Nephron (organoid): ENCODE results near the gene DNMT3A.

Experiments
- H3K27ac Mint-ChIP-seq, 3 experiments: 2 replicates each; pipeline ENCODE4 v1.8.0; 2020; ENCODE audit warnings: mixed read lengths in 3 of 3, mild to moderate bottlenecking in 2 of 3, moderate library complexity in 1 of 3
- H3K27me3 Mint-ChIP-seq: 2 replicates; pipeline ENCODE4 v1.8.0; 2021; ENCODE audit warnings: low read depth, mild to moderate bottlenecking, moderate library complexity, mixed read lengths
- H3K36me3 Mint-ChIP-seq: 2 replicates; pipeline ENCODE4 v1.8.0; 2020; ENCODE audit warnings: low read depth, mixed read lengths
- H3K4me1 Mint-ChIP-seq: 2 replicates; pipeline ENCODE4 v1.8.0; 2020; ENCODE audit warnings: mixed read lengths
- H3K4me3 Mint-ChIP-seq, 3 experiments: 2 replicates each; pipeline ENCODE4 v1.8.0; 2020; ENCODE audit warnings: mild to moderate bottlenecking in 3 of 3, mixed read lengths in 3 of 3, moderate library complexity in 2 of 3
- H3K9me3 Mint-ChIP-seq: 2 replicates; pipeline ENCODE4 v1.8.0; 2020; ENCODE audit warnings: mixed read lengths
- TF ChIP-seq, protein P1 (sequence below), 3 experiments: fragments of 200-600 bp; sonication (generic); IDR thresholded peaks; one replicate each; pipeline ENCODE4 v1.5.0; 2021; ENCODE audit warnings: antibody characterized with exemption in 3 of 3; ENCODE audit not compliant: unreplicated experiment in 3 of 3

Gene DNMT3A

DNA sequence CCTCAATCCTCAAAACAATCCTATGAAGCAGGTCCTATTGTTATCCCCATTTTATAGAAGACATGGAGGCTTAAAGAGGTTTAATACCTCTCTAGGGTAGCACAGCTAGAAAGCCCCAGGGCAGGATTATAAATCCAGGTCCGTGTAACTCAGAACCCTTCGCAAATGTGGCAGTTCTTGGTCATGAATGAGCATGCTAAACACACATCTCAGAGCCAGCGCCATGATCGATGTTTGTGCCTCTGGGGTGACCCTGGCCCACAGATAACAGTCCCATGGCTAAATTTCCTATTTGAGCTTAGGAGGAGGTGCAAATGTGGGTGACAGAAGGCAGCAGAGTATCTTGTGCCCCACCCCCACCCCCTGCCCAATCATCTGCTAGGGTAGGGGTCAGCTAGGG, 17.5 kb downstream of the DNMT3A start:
- H3K4me3 Mint-ChIP-seq, result no peak overlapping the region
- TF ChIP-seq, protein P1, sequence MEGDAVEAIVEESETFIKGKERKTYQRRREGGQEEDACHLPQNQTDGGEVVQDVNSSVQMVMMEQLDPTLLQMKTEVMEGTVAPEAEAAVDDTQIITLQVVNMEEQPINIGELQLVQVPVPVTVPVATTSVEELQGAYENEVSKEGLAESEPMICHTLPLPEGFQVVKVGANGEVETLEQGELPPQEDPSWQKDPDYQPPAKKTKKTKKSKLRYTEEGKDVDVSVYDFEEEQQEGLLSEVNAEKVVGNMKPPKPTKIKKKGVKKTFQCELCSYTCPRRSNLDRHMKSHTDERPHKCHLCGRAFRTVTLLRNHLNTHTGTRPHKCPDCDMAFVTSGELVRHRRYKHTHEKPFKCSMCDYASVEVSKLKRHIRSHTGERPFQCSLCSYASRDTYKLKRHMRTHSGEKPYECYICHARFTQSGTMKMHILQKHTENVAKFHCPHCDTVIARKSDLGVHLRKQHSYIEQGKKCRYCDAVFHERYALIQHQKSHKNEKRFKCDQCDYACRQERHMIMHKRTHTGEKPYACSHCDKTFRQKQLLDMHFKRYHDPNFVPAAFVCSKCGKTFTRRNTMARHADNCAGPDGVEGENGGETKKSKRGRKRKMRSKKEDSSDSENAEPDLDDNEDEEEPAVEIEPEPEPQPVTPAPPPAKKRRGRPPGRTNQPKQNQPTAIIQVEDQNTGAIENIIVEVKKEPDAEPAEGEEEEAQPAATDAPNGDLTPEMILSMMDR (IDR thresholded peaks at IDR 0.05; ENCODE audit: unreplicated experiment in 3 of 3), result no peak
- H3K36me3 Mint-ChIP-seq, result peaks cover 42% of the 10 kb centered on the region
- no peaks in the 10 kb centered on the region for H3K27me3 Mint-ChIP-seq
- H3K27ac Mint-ChIP-seq, result peak overlapping the region in 1 of 3 experiments; percentile 17
- H3K9me3 Mint-ChIP-seq, result peaks cover 17% of the 10 kb centered on the region
- peaks cover 29% of the 10 kb centered on the region for H3K4me1 Mint-ChIP-seq

DNA sequence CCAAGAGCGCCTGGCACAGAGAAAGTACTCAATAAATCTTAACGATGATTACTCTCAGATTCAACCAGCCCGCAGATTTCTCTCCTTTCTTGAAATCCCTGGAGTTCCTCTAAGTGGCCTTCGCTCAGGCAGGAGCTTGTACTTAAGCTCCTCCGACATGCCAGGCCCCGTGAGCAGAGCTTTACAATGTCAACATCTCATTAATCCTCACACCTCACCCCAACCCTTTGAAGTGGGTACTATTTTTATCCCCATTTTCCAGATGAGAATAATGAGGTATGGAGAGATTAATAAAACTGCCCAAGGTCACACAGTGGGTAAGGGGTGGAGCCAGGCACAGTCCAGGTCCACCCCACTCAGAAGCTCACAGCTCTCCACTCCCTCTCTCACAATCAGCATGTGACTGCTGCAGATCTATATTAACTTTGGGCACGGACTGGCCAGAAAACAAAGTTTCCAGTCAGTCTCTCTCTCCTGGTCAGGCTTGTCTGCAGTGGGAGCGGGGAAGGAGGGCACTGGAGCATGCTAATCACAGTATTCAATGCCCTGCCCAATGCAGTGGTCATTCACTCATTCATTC, 18.0 kb downstream of the DNMT3A start:
- Mint-ChIP-seq H3K36me3 (peaks cover 42% of the 10 kb centered on the region), H3K27ac (peak overlapping the region in 1 of 3 experiments; percentile 17), H3K27me3 (no peaks in the 10 kb centered on the region), H3K4me1 (peaks cover 26% of the 10 kb centered on the region), H3K9me3 (peaks cover 17% of the 10 kb centered on the region), H3K4me3 (no peak overlapping the region)
- TF ChIP-seq, protein P1 (IDR thresholded peaks at IDR 0.05; ENCODE audit: unreplicated experiment in 3 of 3), result no peak

DNA sequence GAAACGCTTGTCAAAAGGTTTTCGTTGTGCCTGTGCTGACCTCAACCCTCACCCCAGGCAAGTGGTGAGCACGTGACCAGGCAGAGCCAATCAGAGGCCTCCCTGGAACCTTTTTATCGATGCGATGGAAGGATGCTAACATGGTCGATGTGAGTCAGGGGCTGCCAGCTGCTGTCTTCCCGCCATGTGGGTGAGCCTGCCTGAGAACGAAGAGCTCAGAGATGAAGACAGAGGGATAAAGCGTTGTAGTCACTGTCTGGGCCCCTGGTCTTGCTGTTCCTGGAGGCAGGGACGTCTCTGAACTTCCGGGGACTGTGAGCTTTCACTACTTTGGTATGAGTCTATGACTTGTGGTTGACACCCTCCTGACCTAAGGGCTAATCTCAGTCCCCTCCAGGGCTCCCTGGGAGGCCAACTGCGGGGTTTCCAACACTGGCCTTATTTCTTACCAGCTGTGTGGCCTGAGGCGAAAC, 18.6 kb downstream of the DNMT3A start:
- Mint-ChIP-seq H3K27ac (peak overlapping the region in 1 of 3 experiments; percentile 1), H3K36me3 (peaks cover 38% of the 10 kb centered on the region), H3K9me3 (peaks cover 17% of the 10 kb centered on the region), H3K27me3 (no peaks in the 10 kb centered on the region), H3K4me3 (no peak overlapping the region), H3K4me1 (peaks cover 26% of the 10 kb centered on the region)
- TF ChIP-seq, protein P1 (IDR thresholded peaks at IDR 0.05; ENCODE audit: unreplicated experiment in 3 of 3), result no peak

DNA sequence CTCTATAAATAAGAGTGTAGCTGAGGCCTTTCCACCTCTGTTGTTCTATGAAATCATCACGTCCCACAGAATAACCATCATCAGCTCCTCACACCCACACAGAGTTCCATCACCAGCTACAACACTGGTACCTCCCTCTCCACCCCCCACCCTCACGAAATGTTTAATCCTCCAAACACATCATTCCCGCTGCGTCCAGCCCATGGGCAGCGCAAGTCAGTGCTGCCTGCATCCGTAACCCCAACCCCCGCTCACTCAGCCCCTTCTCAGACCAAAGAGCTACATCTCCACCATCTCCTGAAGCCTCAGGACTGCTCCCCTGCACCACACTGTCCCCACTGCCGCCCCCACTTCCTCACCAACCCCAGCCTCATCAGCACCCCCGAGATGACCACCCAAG, 19.4 kb downstream of the DNMT3A start:
- Mint-ChIP-seq H3K27me3 (no peaks in the 10 kb centered on the region), H3K9me3 (peaks cover 10% of the 10 kb centered on the region), H3K4me1 (peaks cover 26% of the 10 kb centered on the region), H3K4me3 (no peak overlapping the region), H3K27ac (peak overlapping the region in 1 of 3 experiments; percentile 1), H3K36me3 (peaks cover 30% of the 10 kb centered on the region)
- TF ChIP-seq, protein P1 (IDR thresholded peaks at IDR 0.05; ENCODE audit: unreplicated experiment in 3 of 3), result no peak

DNA sequence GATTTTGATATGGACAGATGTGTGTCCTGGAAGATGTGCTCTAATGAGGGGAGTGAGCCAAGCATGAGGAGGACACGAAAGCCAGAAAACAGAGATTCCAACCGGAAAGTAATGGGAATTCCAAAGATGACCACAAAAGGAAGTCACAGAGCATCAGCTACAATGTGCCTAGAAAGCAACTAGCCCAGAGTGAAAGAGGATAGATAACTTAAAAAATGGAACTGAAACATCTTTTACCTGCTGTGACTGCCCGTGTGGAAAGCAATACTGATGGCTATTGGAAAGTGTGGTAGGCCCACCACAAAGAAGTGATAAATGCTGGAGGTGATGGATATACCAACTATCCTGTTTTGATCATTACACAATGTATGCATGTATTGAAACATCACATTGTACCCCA, 21.6 kb downstream of the DNMT3A start:
- Mint-ChIP-seq H3K4me1 (peaks cover 45% of the 10 kb centered on the region), H3K9me3 (no peaks in the 10 kb centered on the region), H3K36me3 (peaks cover 11% of the 10 kb centered on the region), H3K27ac (no peak overlapping the region), H3K4me3 (no peak overlapping the region), H3K27me3 (no peaks in the 10 kb centered on the region)
- TF ChIP-seq, protein P1 (IDR thresholded peaks at IDR 0.05; ENCODE audit: unreplicated experiment in 3 of 3), result no peak

DNA sequence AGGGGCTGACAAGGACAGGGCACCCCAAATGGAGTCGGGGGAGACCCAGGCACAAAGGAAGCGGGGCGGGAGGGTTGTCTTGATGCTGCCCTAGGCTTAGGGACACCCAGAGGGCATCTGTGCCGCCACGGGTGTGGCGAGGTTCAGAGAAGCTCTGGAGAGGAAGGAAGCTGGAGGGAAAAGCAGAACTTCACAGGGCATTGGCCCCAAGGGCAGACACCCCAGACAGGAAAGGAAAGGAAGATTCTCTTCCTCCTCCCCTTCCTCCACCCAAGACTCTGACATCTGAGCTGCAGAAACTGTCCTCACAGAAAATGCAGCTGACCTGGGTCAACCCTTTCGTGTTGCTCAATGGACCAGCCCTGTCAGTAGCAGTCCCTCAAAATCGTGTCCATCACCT, 25.6 kb downstream of the DNMT3A start:
- TF ChIP-seq, protein P1 (IDR thresholded peaks at IDR 0.05; ENCODE audit: unreplicated experiment in 3 of 3), result no peak
- H3K27me3 Mint-ChIP-seq, result no peaks in the 10 kb centered on the region
- peak overlapping the region; percentile 48 to 92 (median 82) for H3K27ac Mint-ChIP-seq
- no peak overlapping the region for H3K4me3 Mint-ChIP-seq
- H3K36me3 Mint-ChIP-seq, result peaks cover 5% of the 10 kb centered on the region
- H3K4me1 Mint-ChIP-seq, result peaks cover 40% of the 10 kb centered on the region
- no peaks in the 10 kb centered on the region for H3K9me3 Mint-ChIP-seq
